WERI-Rb-1 (cell line): ENCODE data around the gene TRAK2.

Source experiments
- DNase-seq: peaks from one replicate; pipeline ENCODE4 v3.0.0-alpha.2; 2020
- H3K27ac ChIP-seq: fragments of 250-450 bp; sonication (Bioruptor Pico); 2 replicates; pipeline ENCODE4 v1.5.1; 2020; ENCODE audit warnings: mild to moderate bottlenecking, moderate library complexity
- H3K27me3 ChIP-seq: fragments of 250-450 bp; sonication (Bioruptor Pico); 2 replicates; pipeline ENCODE4 v1.5.1; 2021; ENCODE audit warnings: mild to moderate bottlenecking, low read depth, moderate library complexity; ENCODE audit not compliant: insufficient read depth, severe bottlenecking
- H3K36me3 ChIP-seq: fragments of 250-450 bp; sonication (Bioruptor Pico); 2 replicates; pipeline ENCODE4 v1.5.1; 2020; ENCODE audit warnings: mild to moderate bottlenecking, moderate library complexity
- H3K4me3 ChIP-seq: 2 replicates; pipeline ENCODE4 v1.5.1; 2011; ENCODE audit warnings: low read depth, mild to moderate bottlenecking, control low read depth, low read length
- H3K9me3 ChIP-seq: fragments of 250-450 bp; sonication (Bioruptor Pico); 2 replicates; pipeline ENCODE4 v1.5.1; 2021; ENCODE audit warnings: mild to moderate bottlenecking, moderate library complexity; ENCODE audit not compliant: severe bottlenecking
- TF ChIP-seq, protein P1 (sequence below): IDR thresholded peaks from 2 replicates; pipeline ENCODE4 v1.5.1; 2011; ENCODE audit warnings: low read depth, mild to moderate bottlenecking, control low read depth, inconsistent platforms, low read length

TRAK2 gene

DNA sequence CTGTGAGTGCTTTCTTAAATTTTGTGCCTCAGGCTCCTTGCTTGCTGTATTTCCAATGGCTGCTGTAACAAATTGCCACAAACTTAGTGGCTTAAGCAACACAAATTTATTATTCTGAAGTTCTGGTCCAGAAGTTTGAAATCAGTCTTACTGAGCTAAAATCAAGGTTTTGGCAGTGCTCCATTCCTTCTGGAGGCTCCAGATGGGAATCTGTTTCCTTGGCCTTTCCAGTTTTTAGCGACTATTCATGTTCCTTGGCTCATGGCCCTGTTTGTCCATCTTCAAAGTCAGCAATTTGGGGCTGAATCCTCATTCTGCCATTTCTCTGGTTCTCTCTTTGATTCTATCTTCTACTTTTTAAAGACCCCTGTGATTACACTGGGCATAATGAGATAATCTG, 32.1 kb upstream of the TRAK2 start:
- peaks cover 40% of the 10 kb centered on the region for H3K36me3 ChIP-seq
- no peaks in the 10 kb centered on the region for H3K9me3 ChIP-seq
- H3K27ac ChIP-seq = no peak overlapping the region
- no peaks in the 10 kb centered on the region for H3K27me3 ChIP-seq
- TF ChIP-seq, protein P1, sequence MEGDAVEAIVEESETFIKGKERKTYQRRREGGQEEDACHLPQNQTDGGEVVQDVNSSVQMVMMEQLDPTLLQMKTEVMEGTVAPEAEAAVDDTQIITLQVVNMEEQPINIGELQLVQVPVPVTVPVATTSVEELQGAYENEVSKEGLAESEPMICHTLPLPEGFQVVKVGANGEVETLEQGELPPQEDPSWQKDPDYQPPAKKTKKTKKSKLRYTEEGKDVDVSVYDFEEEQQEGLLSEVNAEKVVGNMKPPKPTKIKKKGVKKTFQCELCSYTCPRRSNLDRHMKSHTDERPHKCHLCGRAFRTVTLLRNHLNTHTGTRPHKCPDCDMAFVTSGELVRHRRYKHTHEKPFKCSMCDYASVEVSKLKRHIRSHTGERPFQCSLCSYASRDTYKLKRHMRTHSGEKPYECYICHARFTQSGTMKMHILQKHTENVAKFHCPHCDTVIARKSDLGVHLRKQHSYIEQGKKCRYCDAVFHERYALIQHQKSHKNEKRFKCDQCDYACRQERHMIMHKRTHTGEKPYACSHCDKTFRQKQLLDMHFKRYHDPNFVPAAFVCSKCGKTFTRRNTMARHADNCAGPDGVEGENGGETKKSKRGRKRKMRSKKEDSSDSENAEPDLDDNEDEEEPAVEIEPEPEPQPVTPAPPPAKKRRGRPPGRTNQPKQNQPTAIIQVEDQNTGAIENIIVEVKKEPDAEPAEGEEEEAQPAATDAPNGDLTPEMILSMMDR = no peak
- H3K4me3 ChIP-seq = no peak overlapping the region
- no peak for DNase-seq

DNA sequence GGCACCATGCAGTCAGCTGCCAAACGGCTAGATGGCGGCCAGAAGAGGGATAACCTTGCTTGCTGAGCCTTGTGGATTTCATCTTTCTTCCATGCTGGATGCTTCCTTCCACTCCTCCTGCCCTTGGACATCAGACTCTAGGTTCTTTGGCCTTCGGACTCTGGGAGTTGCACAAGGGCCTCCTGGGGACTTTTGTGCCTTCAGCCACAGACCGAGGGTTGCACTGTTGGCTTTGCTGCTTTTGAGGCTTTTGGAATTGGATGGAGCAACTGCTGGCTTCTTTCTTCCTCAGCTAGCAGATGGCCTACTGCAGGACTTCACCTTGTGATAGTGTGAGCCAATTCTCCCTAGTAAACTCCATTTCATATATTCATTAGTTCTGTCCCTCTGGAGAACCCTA, 31.3 kb upstream of the TRAK2 start:
- H3K27me3 ChIP-seq = no peaks in the 10 kb centered on the region
- H3K27ac ChIP-seq = no peak overlapping the region
- peaks cover 48% of the 10 kb centered on the region for H3K36me3 ChIP-seq
- no peaks in the 10 kb centered on the region for H3K9me3 ChIP-seq
- no peak overlapping the region for H3K4me3 ChIP-seq
- TF ChIP-seq, protein P1 = no peak
- no peak for DNase-seq

DNA sequence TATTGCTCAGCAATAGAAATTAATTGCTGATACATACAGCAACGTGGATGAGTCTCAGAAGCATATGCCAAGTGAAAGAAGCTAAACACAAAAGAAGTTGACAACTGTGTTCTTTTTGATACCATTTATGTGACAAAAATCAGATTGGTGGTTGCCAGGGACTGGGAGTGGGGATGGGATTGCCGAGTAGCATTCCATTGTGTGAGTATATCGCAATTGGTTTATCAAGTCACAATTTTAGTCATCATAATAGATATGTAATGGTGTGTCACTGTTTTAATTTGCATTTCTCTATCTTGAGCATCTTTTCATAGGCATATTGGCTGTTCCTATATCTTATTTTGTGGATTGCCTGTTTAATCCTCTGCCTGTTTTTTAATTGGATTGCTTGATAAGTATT, 21.2 kb upstream of the TRAK2 start:
- Histone ChIP-seq H3K27ac (no peak overlapping the region), H3K9me3 (no peaks in the 10 kb centered on the region), H3K27me3 (no peaks in the 10 kb centered on the region), H3K4me3 (no peak overlapping the region), H3K36me3 (peaks cover 81% of the 10 kb centered on the region)
- TF ChIP-seq, protein P1 = no peak
- DNase-seq = no peak

DNA sequence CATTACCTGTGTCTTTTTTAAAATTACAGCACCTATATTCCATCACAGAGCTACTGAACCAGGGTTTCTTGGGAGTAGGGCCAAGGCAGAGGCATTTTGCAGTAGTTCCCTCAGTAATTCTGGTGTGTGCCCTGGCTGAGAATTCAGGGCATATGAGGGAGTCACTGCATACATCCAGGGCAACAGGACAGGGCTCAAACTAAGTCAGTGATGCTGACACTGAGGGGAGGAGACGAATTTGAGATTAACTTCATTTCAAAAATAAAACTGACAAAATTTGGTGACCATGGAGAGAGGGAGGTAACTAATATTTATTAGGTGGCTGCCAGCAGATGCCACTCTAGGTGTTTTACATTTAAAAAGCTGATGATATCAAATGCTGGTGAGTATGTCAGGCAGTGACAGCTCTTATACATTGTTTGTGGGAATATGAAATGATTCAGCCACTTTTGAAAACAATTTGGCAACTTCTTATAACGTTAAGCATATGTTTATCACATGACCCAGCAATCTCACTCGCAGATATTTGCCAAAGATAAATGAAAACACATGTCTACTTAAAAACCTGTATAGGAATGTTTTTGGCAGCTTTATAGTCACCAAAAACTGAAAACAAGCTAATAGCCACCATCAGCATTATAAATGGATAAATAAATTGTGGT, 20.6 kb upstream of the TRAK2 start:
- H3K9me3 ChIP-seq = no peaks in the 10 kb centered on the region
- TF ChIP-seq, protein P1 = no peak
- no peak overlapping the region for H3K4me3 ChIP-seq
- no peak for DNase-seq
- peaks cover 83% of the 10 kb centered on the region for H3K36me3 ChIP-seq
- H3K27me3 ChIP-seq = no peaks in the 10 kb centered on the region
- no peak overlapping the region for H3K27ac ChIP-seq

DNA sequence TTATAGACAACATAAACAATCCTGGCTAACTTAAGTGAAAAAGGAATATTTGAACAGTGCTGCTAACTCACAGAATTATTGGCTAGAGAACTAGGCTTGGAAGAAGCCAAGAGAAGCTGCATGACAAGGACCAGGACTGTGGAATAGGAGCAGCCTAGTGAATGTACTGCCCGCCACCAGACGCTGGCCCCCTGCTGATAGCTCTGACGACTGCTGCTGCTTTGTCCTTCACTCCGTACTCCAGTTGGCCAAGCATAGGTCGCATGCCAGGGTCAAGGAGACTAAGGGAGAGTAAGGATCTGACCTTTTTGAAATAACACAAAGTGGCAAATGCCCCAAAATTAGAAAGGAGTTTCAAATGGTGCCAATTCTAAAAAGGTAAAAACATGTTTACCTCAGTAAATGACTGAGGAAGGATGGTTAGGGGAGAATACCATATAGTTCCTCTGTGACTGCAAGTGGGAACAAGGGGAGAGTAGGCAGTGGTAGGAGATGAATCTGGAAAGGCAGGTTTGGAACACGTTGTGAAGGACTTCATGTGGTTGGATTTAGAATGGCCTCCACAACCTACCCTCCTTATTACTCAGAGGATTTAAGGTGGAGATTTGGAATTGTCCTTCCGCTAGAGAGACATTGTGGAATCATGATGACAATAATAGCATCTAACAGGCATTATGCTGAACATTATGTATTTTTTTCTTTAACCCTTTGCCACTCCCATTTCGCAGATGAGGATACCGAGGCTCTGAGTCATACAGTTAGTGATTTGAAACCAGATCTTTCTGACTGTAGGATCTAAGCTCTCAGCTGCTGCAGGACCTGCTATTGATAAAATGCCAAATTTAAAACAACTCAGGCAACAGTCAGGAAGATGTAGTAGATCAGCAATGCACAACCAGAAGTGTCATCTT, 19.8 kb upstream of the TRAK2 start:
- peaks cover 84% of the 10 kb centered on the region for H3K36me3 ChIP-seq
- H3K9me3 ChIP-seq = no peaks in the 10 kb centered on the region
- TF ChIP-seq, protein P1 = no peak
- H3K27me3 ChIP-seq = no peaks in the 10 kb centered on the region
- no peak for DNase-seq
- H3K4me3 ChIP-seq = no peak overlapping the region
- H3K27ac ChIP-seq = no peak overlapping the region
